A549 (cell line): ENCODE results near the gene PLA2G4F.

Source experiments
- BHLHE40 ChIP-seq: IDR thresholded peaks from 2 replicates; pipeline ENCODE4 v1.6.1; 2012; ENCODE audit warnings: low read depth, low read length, inconsistent platforms
- CBX2 ChIP-seq: fragments of 200-600 bp; sonication (generic); IDR thresholded peaks from 2 replicates; pipeline ENCODE4 v1.6.1; 2016; ENCODE audit warnings: low read depth, mild to moderate bottlenecking, borderline replicate concordance
- CHD4 ChIP-seq: fragments of 200-600 bp; sonication (generic); IDR thresholded peaks from 2 replicates; pipeline ENCODE4 v1.6.1; 2016; ENCODE audit warnings: antibody characterized with exemption, mild to moderate bottlenecking, borderline replicate concordance
- EP300 ChIP-seq, 2 experiments: fragments of >200 bp; sonication (Bioruptor Twin); formaldehyde crosslinking; IDR thresholded peaks; 2 replicates in 1 of 2; 3 replicates in 1 of 2; pipeline ENCODE4 v1.6.1; 2016 to 2017
- ESRRA ChIP-seq: fragments of 150-350 bp; IDR thresholded peaks from 2 replicates; pipeline ENCODE4 v1.6.1; 2014; ENCODE audit warnings: mild to moderate bottlenecking, low read length, borderline replicate concordance
- HOXB13 ChIP-seq: fragments of 250-450 bp; sonication (Bioruptor Pico); IDR thresholded peaks from 2 replicates; pipeline ENCODE4 v1.5.0; 2020; ENCODE audit warnings: low read depth, mild to moderate bottlenecking, moderate library complexity
- JUN ChIP-seq, 2 experiments: fragments of >200 bp; sonication (Bioruptor Twin); formaldehyde crosslinking; IDR thresholded peaks; 2 replicates in 1 of 2; 3 replicates in 1 of 2; pipeline ENCODE4 v1.6.1; 2016 to 2017
- MAFK ChIP-seq: fragments of 450-650 bp; IDR thresholded peaks from 2 replicates; pipeline ENCODE4 v1.6.1; 2014; ENCODE audit not compliant: partially characterized antibody
- NFE2L2 ChIP-seq: fragments of 150-350 bp; conservative IDR thresholded peaks from 2 replicates; pipeline ENCODE4 v1.6.1; 2014; ENCODE audit warnings: low read length
- POLR2A ChIP-seq: IDR thresholded peaks from 2 replicates; pipeline ENCODE4 v1.6.1; 2012; ENCODE audit warnings: mild to moderate bottlenecking, low read length
- POLR2AphosphoS2 ChIP-seq: conservative IDR thresholded peaks from 2 replicates; pipeline ENCODE4 v1.6.1; 2012; ENCODE audit warnings: low read length, improper control_type of control experiment, inconsistent platforms
- RFX5 ChIP-seq: fragments of 450-650 bp; IDR thresholded peaks from 2 replicates; pipeline ENCODE4 v1.7.1; 2014; ENCODE audit warnings: antibody characterized with exemption, mild to moderate bottlenecking, moderate library complexity
- TF ChIP-seq, protein P1 (sequence below): fragments of >200 bp; sonication (Bioruptor Twin); formaldehyde crosslinking; IDR thresholded peaks from 3 replicates; pipeline ENCODE4 v1.5.1; 2016
- TF ChIP-seq, protein P2 (sequence below): fragments of 250-450 bp; sonication (Bioruptor Pico); IDR thresholded peaks from 2 replicates; pipeline ENCODE4 v1.5.0; 2021; ENCODE audit warnings: mild to moderate bottlenecking, moderate library complexity, borderline replicate concordance

DNA sequence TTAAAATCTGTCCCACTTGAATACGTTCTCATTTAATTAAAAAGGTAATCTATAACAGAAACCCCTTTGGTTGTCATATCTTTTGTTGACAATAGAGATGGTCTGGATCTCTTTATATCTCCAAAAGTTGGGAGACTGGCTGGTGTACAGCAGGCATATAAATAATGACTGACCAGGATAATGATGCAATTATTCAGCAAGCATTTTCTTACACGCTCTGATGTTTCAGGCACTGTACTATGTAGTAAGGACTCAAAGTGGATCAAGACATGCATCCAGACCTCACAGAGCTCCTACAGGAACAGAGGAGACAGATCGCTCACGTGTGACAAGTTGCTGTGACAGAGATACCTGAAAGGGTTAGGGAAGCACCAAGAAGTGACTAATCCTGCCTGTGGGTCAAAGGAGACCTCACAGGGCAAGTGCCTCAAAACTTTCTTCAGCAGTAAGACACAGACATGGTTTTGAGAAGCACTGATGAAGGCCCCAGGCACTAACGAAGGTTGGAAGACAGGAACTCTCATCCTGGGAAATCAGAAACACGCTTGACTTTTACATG lies 26.0 kb upstream of the PLA2G4F start:
- TF ChIP-seq HOXB13 (CRISPR knock-in tag), result no peak
- no peak for TF ChIP-seq BHLHE40
- TF ChIP-seq NFE2L2, result no peak
- no peak for TF ChIP-seq RFX5
- TF ChIP-seq, protein P1, sequence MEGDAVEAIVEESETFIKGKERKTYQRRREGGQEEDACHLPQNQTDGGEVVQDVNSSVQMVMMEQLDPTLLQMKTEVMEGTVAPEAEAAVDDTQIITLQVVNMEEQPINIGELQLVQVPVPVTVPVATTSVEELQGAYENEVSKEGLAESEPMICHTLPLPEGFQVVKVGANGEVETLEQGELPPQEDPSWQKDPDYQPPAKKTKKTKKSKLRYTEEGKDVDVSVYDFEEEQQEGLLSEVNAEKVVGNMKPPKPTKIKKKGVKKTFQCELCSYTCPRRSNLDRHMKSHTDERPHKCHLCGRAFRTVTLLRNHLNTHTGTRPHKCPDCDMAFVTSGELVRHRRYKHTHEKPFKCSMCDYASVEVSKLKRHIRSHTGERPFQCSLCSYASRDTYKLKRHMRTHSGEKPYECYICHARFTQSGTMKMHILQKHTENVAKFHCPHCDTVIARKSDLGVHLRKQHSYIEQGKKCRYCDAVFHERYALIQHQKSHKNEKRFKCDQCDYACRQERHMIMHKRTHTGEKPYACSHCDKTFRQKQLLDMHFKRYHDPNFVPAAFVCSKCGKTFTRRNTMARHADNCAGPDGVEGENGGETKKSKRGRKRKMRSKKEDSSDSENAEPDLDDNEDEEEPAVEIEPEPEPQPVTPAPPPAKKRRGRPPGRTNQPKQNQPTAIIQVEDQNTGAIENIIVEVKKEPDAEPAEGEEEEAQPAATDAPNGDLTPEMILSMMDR, result no peak
- TF ChIP-seq POLR2A, result no peak
- TF ChIP-seq POLR2AphosphoS2, result no peak
- no peak for TF ChIP-seq JUN (IDR thresholded peaks at IDR 0.05)
- no peak for TF ChIP-seq MAFK
- TF ChIP-seq CHD4, result no peak
- no peak for TF ChIP-seq EP300 (IDR thresholded peaks at IDR 0.05)
- TF ChIP-seq, protein P2, sequence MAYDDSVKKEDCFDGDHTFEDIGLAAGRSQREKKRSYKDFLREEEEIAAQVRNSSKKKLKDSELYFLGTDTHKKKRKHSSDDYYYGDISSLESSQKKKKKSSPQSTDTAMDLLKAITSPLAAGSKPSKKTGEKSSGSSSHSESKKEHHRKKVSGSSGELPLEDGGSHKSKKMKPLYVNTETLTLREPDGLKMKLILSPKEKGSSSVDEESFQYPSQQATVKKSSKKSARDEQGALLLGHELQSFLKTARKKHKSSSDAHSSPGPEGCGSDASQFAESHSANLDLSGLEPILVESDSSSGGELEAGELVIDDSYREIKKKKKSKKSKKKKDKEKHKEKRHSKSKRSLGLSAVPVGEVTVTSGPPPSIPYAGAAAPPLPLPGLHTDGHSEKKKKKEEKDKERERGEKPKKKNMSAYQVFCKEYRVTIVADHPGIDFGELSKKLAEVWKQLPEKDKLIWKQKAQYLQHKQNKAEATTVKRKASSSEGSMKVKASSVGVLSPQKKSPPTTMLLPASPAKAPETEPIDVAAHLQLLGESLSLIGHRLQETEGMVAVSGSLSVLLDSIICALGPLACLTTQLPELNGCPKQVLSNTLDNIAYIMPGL (CRISPR knock-in tag), result no peak
- no peak for TF ChIP-seq ESRRA
- no peak for TF ChIP-seq CBX2
